ENCODE data around the gene LYSMD1. TPM values are rescaled to one million over a fixed set of nuclear protein-coding genes. Genes with fewer than 3 reads are reported as not detected.

The LYSMD1 gene
- total RNA-seq, 1 experiment from 2014 or later = 5.1 TPM

GRCh38 chr1:151166505-151166956 lies 829 bp upstream of the LYSMD1 start:
- DNase-seq (ENCODE audit: low read depth, low spot score) (no peak), ATAC-seq (no peak)
- no peak for TF ChIP-seq TCF7L2 (IDR thresholded peaks at IDR 0.05; ENCODE audit: low read depth, low read length)
- no peak for TF ChIP-seq SIN3A (IDR thresholded peaks at IDR 0.05; ENCODE audit: borderline replicate concordance, insufficient read depth, low read depth, low read length)
- TF ChIP-seq, protein P1, sequence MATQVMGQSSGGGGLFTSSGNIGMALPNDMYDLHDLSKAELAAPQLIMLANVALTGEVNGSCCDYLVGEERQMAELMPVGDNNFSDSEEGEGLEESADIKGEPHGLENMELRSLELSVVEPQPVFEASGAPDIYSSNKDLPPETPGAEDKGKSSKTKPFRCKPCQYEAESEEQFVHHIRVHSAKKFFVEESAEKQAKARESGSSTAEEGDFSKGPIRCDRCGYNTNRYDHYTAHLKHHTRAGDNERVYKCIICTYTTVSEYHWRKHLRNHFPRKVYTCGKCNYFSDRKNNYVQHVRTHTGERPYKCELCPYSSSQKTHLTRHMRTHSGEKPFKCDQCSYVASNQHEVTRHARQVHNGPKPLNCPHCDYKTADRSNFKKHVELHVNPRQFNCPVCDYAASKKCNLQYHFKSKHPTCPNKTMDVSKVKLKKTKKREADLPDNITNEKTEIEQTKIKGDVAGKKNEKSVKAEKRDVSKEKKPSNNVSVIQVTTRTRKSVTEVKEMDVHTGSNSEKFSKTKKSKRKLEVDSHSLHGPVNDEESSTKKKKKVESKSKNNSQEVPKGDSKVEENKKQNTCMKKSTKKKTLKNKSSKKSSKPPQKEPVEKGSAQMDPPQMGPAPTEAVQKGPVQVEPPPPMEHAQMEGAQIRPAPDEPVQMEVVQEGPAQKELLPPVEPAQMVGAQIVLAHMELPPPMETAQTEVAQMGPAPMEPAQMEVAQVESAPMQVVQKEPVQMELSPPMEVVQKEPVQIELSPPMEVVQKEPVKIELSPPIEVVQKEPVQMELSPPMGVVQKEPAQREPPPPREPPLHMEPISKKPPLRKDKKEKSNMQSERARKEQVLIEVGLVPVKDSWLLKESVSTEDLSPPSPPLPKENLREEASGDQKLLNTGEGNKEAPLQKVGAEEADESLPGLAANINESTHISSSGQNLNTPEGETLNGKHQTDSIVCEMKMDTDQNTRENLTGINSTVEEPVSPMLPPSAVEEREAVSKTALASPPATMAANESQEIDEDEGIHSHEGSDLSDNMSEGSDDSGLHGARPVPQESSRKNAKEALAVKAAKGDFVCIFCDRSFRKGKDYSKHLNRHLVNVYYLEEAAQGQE (IDR thresholded peaks at IDR 0.05; ENCODE audit: insufficient read depth in 1 of 2, low read depth in 2 of 2, low read length in 1 of 2) = no peak
- TF ChIP-seq CTCF (IDR thresholded peaks at IDR 0.05) = no peak
- no peak for TF ChIP-seq POLR2AphosphoS5 (IDR thresholded peaks at IDR 0.05; ENCODE audit: low read depth, low read length)
- peak overlapping the region; percentile 83 to 92 for H3K4me3 ChIP-seq (ENCODE audit: low read depth in 2 of 2, low read length in 2 of 2)
- no TSS peak for BruUV-seq (replicated peaks)
- POLR2A ChIA-PET = interaction anchor here (0.6 kb wide), 1 partner anchor 62 kb away, joined by 3 read pairs; no protein-coding TSS in a partner anchor
- H3K27me3 ChIP-seq (ENCODE audit: control insufficient read depth, insufficient read depth, low read length) = no peaks in the 10 kb centered on the region
- no peaks in the 10 kb centered on the region for H3K9me3 ChIP-seq (ENCODE audit: control insufficient read depth, insufficient read depth, low read depth, low read length)
- peaks cover 9% of the 10 kb centered on the region for H3K36me3 ChIP-seq (ENCODE audit: control insufficient read depth, insufficient read depth, low read length)
- H3K4me1 ChIP-seq (ENCODE audit: control insufficient read depth, insufficient read depth, low read length) = peaks cover 16% of the 10 kb centered on the region
- intact Hi-C loops (cut with micrococcal nuclease; ENCODE audit: unreplicated experiment) (no loop called here), in situ Hi-C loops (cut with HindIII; ENCODE audit: low pct_unique_long_range_greater_than_20kb, low sequenced_read_pairs) (no loop called here)
- CTCF ChIA-PET = interaction anchor here (0.6 kb wide), 1 partner anchor 57 kb away, joined by 7 read pairs; no protein-coding TSS in a partner anchor
- H3K27ac ChIP-seq (ENCODE audit: low read length) = peak overlapping the region; percentile 99

- H3K9me3 ChIP-seq (ENCODE audit: control insufficient read depth, insufficient read depth, low read depth, low read length) = no peaks in the 10 kb centered on the region
- peaks cover 16% of the 10 kb centered on the region for H3K4me1 ChIP-seq (ENCODE audit: control insufficient read depth, insufficient read depth, low read length)
- intact Hi-C loops (cut with micrococcal nuclease; ENCODE audit: unreplicated experiment) = no loop called here
- H3K36me3 ChIP-seq (ENCODE audit: control insufficient read depth, insufficient read depth, low read length) = peaks cover 9% of the 10 kb centered on the region
- no peaks in the 10 kb centered on the region for H3K27me3 ChIP-seq (ENCODE audit: control insufficient read depth, insufficient read depth, low read length)
- BruUV-seq (replicated peaks) = TSS peak; percentile 67
- TF ChIP-seq CTCF (IDR thresholded peaks at IDR 0.05) (no peak), POLR2AphosphoS5 (IDR thresholded peaks at IDR 0.05; ENCODE audit: low read depth, low read length) (no peak), TCF7L2 (IDR thresholded peaks at IDR 0.05; ENCODE audit: low read depth, low read length) (no peak), SIN3A (IDR thresholded peaks at IDR 0.05; ENCODE audit: borderline replicate concordance, insufficient read depth, low read depth, low read length) (no peak)
- TF ChIP-seq, protein P1 (IDR thresholded peaks at IDR 0.05; ENCODE audit: insufficient read depth in 1 of 2, low read depth in 2 of 2, low read length in 1 of 2) = no peak
- ATAC-seq (peak; percentile 61), DNase-seq (ENCODE audit: low read depth, low spot score) (no peak)
- ChIA-PET CTCF (interaction anchor here (0.5 to 1.1 kb wide), 3 partner anchors 10 to 188 kb away, joined by 3 to 5 read pairs (median 4); no protein-coding TSS in a partner anchor), POLR2A (interaction anchor here (0.5 kb wide), 2 partner anchors 44 to 487 kb away, joined by 3 to 5 read pairs; no protein-coding TSS in a partner anchor)
- in situ Hi-C loops (cut with HindIII; ENCODE audit: low pct_unique_long_range_greater_than_20kb, low sequenced_read_pairs) = no loop called here
- peak overlapping the region; percentile 83 to 92 for H3K4me3 ChIP-seq (ENCODE audit: low read depth in 2 of 2, low read length in 2 of 2)
- H3K27ac ChIP-seq (ENCODE audit: low read length) = peak overlapping the region; percentile 99
These were observed 393 bp downstream of the LYSMD1 start for GRCh38 chr1:151165281-151165737.

Measured in Panc1 (cell line).